SK-N-SH treated with all-trans-retinoic acid at 6 μM for 48 hours (cell line): ENCODE results near the gene LHFPL3.

ENCODE experiments used
- ARNTL ChIP-seq: fragments of 450-650 bp; formaldehyde crosslinking; IDR thresholded peaks from 2 replicates; pipeline ENCODE4 v1.5.0; 2020; ENCODE audit warnings: low read depth, mild to moderate bottlenecking, moderate library complexity, borderline replicate concordance
- CSDC2 ChIP-seq: fragments of 250-450 bp; sonication (Bioruptor Pico); IDR thresholded peaks from 2 replicates; pipeline ENCODE4 v1.5.0; 2020; ENCODE audit warnings: mild to moderate bottlenecking, moderate library complexity
- TCF4 ChIP-seq: fragments of 250-450 bp; sonication (Bioruptor Pico); IDR thresholded peaks from 2 replicates; pipeline ENCODE4 v1.8.0; 2021; ENCODE audit warnings: mild to moderate bottlenecking, moderate library complexity, borderline replicate concordance

DNA sequence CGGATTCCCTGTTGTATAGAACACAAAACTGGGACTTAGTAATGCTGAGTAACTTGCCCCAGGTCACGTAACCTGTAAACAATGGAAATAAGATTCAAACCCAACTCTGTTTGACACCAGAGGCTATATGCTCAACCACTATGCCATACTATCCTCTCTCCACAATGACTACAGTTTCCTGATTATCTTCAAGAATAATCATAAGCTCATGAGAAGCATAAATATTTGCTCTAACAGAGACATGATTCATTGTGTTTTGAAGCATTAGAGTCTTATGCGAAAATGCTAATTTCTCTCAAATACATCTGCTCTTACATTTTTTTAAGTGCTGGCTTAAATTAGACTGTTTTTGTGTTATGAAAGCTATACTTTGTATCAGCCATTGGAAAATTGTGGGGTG, 241.3 kb downstream of the LHFPL3 start:
- TF ChIP-seq ARNTL (no peak), TCF4 (CRISPR knock-in tag) (no peak), CSDC2 (no peak)
